GM06990 (cell line): ENCODE results near the gene NFIA.

Experiments used
- DNase-seq: peaks from one replicate; pipeline ENCODE4 v3.0.0-alpha.2; 2011; ENCODE audit not compliant: insufficient read length; ENCODE audit errors: extremely low read depth
- H3K27me3 ChIP-seq: replicated peaks from 2 replicates; pipeline ENCODE4 v1.6.0; 2011; ENCODE audit warnings: low read length; ENCODE audit not compliant: control insufficient read depth, insufficient read depth
- H3K36me3 ChIP-seq: 2 replicates; pipeline ENCODE4 v1.5.1; 2011; ENCODE audit warnings: low read length; ENCODE audit not compliant: control insufficient read depth, insufficient read depth
- H3K4me3 ChIP-seq: replicated peaks from 2 replicates; pipeline ENCODE4 v1.5.1; 2011; ENCODE audit warnings: low read depth, mild to moderate bottlenecking, control low read depth, low read length
- CTCF ChIP-seq: IDR thresholded peaks from 2 replicates; pipeline ENCODE4 v1.5.1; 2011; ENCODE audit warnings: low read length, control low read depth, mild to moderate bottlenecking, inconsistent platforms; ENCODE audit not compliant: insufficient read depth, poor library complexity, severe bottlenecking

The NFIA gene

DNA sequence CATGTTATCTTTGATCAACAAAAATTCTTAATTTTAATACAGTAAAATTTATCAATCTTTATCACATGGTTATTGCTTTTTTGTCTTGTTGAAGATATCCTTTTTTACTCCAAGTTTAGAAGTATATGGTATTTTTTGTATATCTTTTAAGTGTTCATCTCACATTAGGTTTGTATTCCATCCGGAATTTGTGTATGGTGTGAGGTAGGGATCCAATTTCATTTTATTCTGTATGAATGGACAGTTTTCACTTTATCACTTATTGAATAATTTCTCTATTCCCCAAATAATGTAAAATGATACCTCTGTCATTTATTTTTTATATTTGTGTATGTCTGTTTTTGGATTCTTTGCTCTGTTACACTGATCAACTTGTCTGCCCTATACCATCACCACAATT, 25.3 kb downstream of the NFIA start:
- Histone ChIP-seq H3K4me3 (no peak overlapping the region), H3K27me3 (no peaks in the 10 kb centered on the region), H3K36me3 (no peaks in the 10 kb centered on the region)
- DNase-seq = no peak
- no peak for TF ChIP-seq CTCF

- no peak for TF ChIP-seq CTCF
- Histone ChIP-seq H3K27me3 (no peaks in the 10 kb centered on the region), H3K36me3 (no peaks in the 10 kb centered on the region), H3K4me3 (no peak overlapping the region)
- no peak for DNase-seq
Observed at GRCh38 chr1:61109158-61109557, 26.8 kb downstream of the NFIA start.

DNA sequence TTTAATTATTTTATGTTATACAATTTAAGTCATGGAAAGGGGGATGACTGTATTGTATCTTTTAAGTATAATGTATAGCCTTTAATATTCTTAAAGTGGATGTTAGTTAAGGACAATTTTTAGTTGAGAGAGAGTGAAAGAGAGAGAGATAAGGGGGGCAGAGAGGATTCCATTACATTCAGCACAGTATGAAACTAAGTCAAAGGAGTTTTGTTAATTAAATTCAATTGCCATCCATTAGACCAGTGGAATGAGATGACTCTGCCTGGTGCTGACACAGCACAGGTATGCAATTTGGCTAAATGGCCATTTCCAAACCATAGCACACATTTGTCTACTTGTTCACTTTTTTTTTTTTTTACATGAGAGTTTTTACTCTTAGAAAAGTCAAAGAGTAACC, 27.5 kb downstream of the NFIA start:
- Histone ChIP-seq H3K4me3 (no peak overlapping the region), H3K36me3 (no peaks in the 10 kb centered on the region), H3K27me3 (no peaks in the 10 kb centered on the region)
- DNase-seq = no peak
- TF ChIP-seq CTCF = no peak

DNA sequence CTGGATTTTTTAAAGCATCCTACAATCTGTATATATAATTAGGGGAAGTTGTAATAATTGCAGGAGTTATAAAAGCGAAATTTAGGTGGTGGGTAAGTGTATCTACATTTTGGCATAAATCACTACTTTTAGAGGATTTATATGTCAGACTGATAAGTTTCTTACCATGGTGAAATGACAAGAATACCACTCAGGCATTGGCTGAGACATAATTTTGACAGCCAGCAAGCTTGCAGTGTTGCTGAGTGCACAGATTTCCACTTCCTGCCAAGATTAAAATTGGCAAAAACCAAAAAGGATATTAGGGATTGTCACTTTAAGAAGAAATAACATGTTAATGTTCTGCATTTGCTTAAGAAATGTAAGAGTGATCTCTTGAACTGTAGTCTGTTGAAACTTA, 28.2 kb downstream of the NFIA start:
- Histone ChIP-seq H3K4me3 (no peak overlapping the region), H3K27me3 (no peaks in the 10 kb centered on the region), H3K36me3 (no peaks in the 10 kb centered on the region)
- DNase-seq = no peak
- no peak for TF ChIP-seq CTCF

DNA sequence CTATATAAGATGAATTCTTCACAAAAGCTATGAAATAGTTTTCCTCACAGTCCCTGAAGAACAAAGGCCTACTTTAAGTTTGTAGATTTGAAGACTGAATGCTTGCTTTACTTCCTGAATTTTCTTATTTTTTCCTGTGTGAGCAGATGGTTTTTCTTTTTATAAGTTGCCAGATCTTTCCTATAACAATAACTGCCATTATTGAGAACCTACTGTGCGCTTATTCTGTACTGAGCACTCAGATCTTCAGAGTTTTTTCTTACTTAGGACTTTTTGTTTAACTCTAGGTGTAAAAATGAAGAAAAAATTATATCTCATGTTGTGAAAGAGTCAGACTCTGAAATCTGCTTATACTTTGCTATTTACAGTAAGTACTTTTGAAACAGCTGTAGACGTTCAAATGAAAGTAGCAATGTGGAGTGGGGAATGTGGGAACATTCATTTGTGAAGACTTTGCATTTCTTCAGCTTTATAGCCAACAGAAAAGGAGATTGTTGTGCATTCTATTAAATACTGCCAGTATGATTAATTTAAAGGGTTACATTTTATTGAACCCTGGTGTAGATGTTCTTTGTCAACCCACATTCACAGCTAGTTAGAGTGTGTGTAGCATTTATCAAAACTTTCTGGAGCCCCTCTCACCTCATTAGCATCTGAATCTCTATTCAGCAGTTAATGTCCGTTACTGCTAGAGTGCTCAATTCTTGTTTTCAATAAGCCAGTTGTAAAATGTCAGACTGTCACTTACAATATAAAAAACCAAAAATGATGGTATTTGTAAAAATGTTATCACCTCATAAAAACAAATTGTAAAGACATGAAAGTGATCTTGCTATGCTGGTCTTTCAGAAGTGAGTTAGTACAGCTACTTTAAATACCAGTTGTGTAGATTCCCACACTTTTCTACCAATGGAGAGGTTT, 29.0 kb downstream of the NFIA start:
- no peaks in the 10 kb centered on the region for H3K36me3 ChIP-seq
- DNase-seq = no peak
- H3K27me3 ChIP-seq = no peaks in the 10 kb centered on the region
- H3K4me3 ChIP-seq = no peak overlapping the region
- TF ChIP-seq CTCF = no peak
